Measurements from ENCODE around the gene PRR5L.

The PRR5L gene

DNA sequence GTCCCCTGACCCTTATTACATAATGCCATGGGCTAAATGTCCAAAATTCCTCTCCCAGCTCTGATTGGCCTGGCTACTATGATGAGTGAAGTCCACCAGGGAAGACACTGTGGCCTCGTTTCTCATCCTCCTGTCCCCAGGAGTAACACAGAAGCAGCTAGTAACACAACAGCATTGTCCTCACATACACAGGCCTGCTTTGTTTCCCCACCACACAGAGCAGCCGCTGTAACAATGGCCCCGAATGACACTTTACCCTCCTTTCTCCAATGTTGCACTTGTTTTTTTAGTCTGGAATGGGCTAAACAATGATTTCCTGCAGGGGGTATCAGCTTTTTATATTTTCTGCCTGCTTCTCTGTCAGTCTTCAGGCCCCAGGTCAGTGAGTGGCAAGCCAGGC lies at the start of gene PRR5L:
TSS of gene PRR5L (plus strand) at position 363 of the 400 bp plus-strand sequence. CDS start 104,834 bp downstream, outside the sequence.
- TF ChIP-seq EZH2phosphoT487 (IDR thresholded peaks at IDR 0.05; ENCODE audit: low read depth) (no peak), CTCF (IDR thresholded peaks at IDR 0.05; ENCODE audit: low read depth, low read length) (no peak)
- H3K4me2 ChIP-seq (ENCODE audit: low read length) = no peak within 1 kb of the TSS
- no peaks in the 10 kb centered on the region for H3K79me2 ChIP-seq (ENCODE audit: low read length)
- no peak within 1 kb of the TSS for H2AFZ ChIP-seq (ENCODE audit: low read depth, low read length)
- H3K27me3 ChIP-seq (ENCODE audit: low read depth, low read length) = no peaks in the 10 kb centered on the region
- no peak within 1 kb of the TSS for H3K27ac ChIP-seq (ENCODE audit: low read length)
- no peaks in the 10 kb centered on the region for H4K20me1 ChIP-seq (ENCODE audit: insufficient read depth, low read length)
- H3K4me1 ChIP-seq (ENCODE audit: low read length) = peaks cover 12% of the 10 kb centered on the region
- no peak within 1 kb of the TSS for H3K9ac ChIP-seq (ENCODE audit: low read length)
- no peak within 1 kb of the TSS for H3K4me3 ChIP-seq (ENCODE audit: low read length)
- H3K9me3 ChIP-seq (ENCODE audit: insufficient read depth, low read length) = no peaks in the 10 kb centered on the region
- H3K36me3 ChIP-seq (replicated peaks; ENCODE audit: low read depth, low read length) = no peaks in the 10 kb centered on the region

DNA sequence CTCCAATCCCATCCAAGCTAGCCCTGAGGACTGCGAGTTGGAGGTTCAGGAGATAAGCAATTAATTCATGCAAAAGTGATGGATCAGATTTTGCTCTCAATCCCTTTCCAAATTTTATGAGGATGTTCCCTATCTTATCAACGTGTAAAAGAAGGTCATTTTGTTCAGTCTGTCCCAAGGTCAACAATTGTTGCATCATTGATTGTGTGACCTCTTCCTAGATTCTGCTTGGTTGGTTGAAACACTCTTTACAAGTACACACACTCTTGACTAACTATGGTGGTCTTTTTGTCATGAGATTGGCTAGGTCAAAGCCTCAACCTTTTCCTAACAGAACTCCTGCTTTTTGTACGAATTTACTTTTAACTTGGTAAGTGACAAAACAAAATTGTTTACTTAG lies 48.6 kb upstream of the PRR5L start:
- Histone ChIP-seq H2AFZ (ENCODE audit: low read depth, low read length) (no peak overlapping the region), H4K20me1 (ENCODE audit: insufficient read depth, low read length) (no peaks in the 10 kb centered on the region), H3K79me2 (ENCODE audit: low read length) (no peaks in the 10 kb centered on the region), H3K27me3 (ENCODE audit: low read depth, low read length) (peaks cover 58% of the 10 kb centered on the region), H3K36me3 (replicated peaks; ENCODE audit: low read depth, low read length) (no peaks in the 10 kb centered on the region), H3K9ac (ENCODE audit: low read length) (no peak overlapping the region), H3K4me3 (ENCODE audit: low read length) (no peak overlapping the region), H3K9me3 (ENCODE audit: insufficient read depth, low read length) (no peaks in the 10 kb centered on the region), H3K27ac (ENCODE audit: low read length) (no peak overlapping the region), H3K4me2 (ENCODE audit: low read length) (no peak overlapping the region), H3K4me1 (ENCODE audit: low read length) (no peaks in the 10 kb centered on the region)
- TF ChIP-seq EZH2phosphoT487 (IDR thresholded peaks at IDR 0.05; ENCODE audit: low read depth) (no peak), CTCF (IDR thresholded peaks at IDR 0.05; ENCODE audit: low read depth, low read length) (no peak)

DNA sequence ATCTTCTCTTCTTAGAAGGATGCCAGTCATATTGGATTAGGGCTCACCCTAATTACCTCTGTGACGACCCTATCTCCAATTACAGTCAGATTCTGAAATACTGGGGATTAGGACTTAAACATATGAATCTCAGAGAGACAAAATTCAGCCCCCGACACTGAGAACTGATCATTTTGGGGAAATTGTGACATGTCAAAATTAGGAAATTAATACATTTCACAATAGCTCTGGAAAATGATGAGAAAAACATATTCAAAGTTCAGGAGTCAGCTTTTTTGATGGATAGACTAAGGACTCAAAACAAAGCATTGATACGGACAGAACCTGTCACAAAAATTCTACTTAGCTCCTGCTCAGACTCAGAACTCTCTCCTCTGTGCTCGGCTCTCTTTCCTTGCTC lies 47.7 kb upstream of the PRR5L start:
- Histone ChIP-seq H4K20me1 (ENCODE audit: insufficient read depth, low read length) (no peaks in the 10 kb centered on the region), H3K4me3 (ENCODE audit: low read length) (no peak overlapping the region), H3K27me3 (ENCODE audit: low read depth, low read length) (peaks cover 53% of the 10 kb centered on the region), H3K9ac (ENCODE audit: low read length) (no peak overlapping the region), H3K4me1 (ENCODE audit: low read length) (no peaks in the 10 kb centered on the region), H2AFZ (ENCODE audit: low read depth, low read length) (no peak overlapping the region), H3K27ac (ENCODE audit: low read length) (no peak overlapping the region), H3K79me2 (ENCODE audit: low read length) (no peaks in the 10 kb centered on the region), H3K36me3 (replicated peaks; ENCODE audit: low read depth, low read length) (no peaks in the 10 kb centered on the region), H3K4me2 (ENCODE audit: low read length) (no peak overlapping the region), H3K9me3 (ENCODE audit: insufficient read depth, low read length) (no peaks in the 10 kb centered on the region)
- no peak for TF ChIP-seq EZH2phosphoT487 (IDR thresholded peaks at IDR 0.05; ENCODE audit: low read depth)
- no peak for TF ChIP-seq CTCF (IDR thresholded peaks at IDR 0.05; ENCODE audit: low read depth, low read length)

DNA sequence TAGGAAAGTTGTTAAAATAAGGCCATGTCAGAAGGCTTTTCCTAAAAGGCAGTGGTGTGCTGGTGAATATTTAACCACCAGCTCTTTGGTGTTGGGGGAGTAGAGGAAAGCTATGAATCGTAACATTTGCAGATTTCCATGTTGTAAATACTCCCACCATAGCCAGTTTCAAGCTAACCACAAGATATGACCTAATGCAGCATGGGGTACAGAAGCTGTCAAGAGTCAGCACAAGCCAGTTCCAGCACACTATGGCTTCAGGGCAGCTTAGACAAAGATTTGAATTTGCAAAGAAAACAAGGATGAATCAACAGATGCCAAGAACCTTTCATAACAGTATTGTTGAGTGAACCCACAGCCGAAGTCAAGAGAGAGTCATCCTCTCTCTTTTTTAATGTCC lies 46.8 kb upstream of the PRR5L start:
- TF ChIP-seq CTCF (IDR thresholded peaks at IDR 0.05; ENCODE audit: low read depth, low read length) (no peak), EZH2phosphoT487 (IDR thresholded peaks at IDR 0.05; ENCODE audit: low read depth) (no peak)
- H3K9ac ChIP-seq (ENCODE audit: low read length) = no peak overlapping the region
- no peaks in the 10 kb centered on the region for H3K9me3 ChIP-seq (ENCODE audit: insufficient read depth, low read length)
- no peaks in the 10 kb centered on the region for H3K4me1 ChIP-seq (ENCODE audit: low read length)
- no peaks in the 10 kb centered on the region for H3K79me2 ChIP-seq (ENCODE audit: low read length)
- H3K4me2 ChIP-seq (ENCODE audit: low read length) = no peak overlapping the region
- H3K27me3 ChIP-seq (ENCODE audit: low read depth, low read length) = peaks cover 53% of the 10 kb centered on the region
- H4K20me1 ChIP-seq (ENCODE audit: insufficient read depth, low read length) = no peaks in the 10 kb centered on the region
- no peak overlapping the region for H3K4me3 ChIP-seq (ENCODE audit: low read length)
- H2AFZ ChIP-seq (ENCODE audit: low read depth, low read length) = no peak overlapping the region
- no peaks in the 10 kb centered on the region for H3K36me3 ChIP-seq (replicated peaks; ENCODE audit: low read depth, low read length)
- H3K27ac ChIP-seq (ENCODE audit: low read length) = no peak overlapping the region
